PFSK-1 (cell line): ENCODE data around the gene NDUFA8.

ENCODE experiments used
- FOXP2 ChIP-seq: optimal IDR thresholded peaks from 2 replicates; pipeline ENCODE3; 2011; ENCODE audit warnings: borderline replicate concordance, control low read depth, inconsistent platforms; ENCODE audit not compliant: insufficient read depth; ENCODE audit errors: extremely low read length, extremely low read depth
- POLR2AphosphoS5 ChIP-seq: IDR thresholded peaks from 2 replicates; pipeline ENCODE4 v1.6.1; 2012; ENCODE audit warnings: low read depth, mild to moderate bottlenecking, control low read depth, low read length, moderate library complexity
- REST ChIP-seq, 2 experiments: IDR thresholded peaks; 2 replicates each; pipeline versions ENCODE4 v1.6.1 to v1.8.0; 2011 to 2012; ENCODE audit warnings: low read depth in 2 of 2, low read length in 2 of 2, control low read depth in 1 of 2, inconsistent platforms in 1 of 2, mild to moderate bottlenecking in 1 of 2, moderate library complexity in 1 of 2; ENCODE audit not compliant: insufficient read depth in 1 of 2
- SIN3A ChIP-seq: IDR thresholded peaks from 2 replicates; pipeline ENCODE4 v1.6.1; 2012; ENCODE audit warnings: mild to moderate bottlenecking, low read length, moderate library complexity, borderline replicate concordance; ENCODE audit not compliant: insufficient read depth
- TAF1 ChIP-seq: IDR thresholded peaks from 2 replicates; pipeline ENCODE4 v1.6.1; 2012; ENCODE audit warnings: low read length, control low read depth, borderline replicate concordance; ENCODE audit not compliant: insufficient read depth

NDUFA8 gene

GRCh38 chr9:122164286-122164685 is 4.7 kb upstream of the NDUFA8 start:
- TF ChIP-seq FOXP2 (no peak), TAF1 (no peak), REST (IDR thresholded peaks at IDR 0.05; ENCODE audit: insufficient read depth in 1 of 2, low read depth in 2 of 2, low read length in 2 of 2) (no peak), SIN3A (no peak), POLR2AphosphoS5 (no peak)

- no peak for TF ChIP-seq FOXP2
- no peak for TF ChIP-seq POLR2AphosphoS5
- TF ChIP-seq SIN3A, result no peak
- TF ChIP-seq REST (IDR thresholded peaks at IDR 0.05; ENCODE audit: insufficient read depth in 1 of 2, low read depth in 2 of 2, low read length in 2 of 2), result no peak
- TF ChIP-seq TAF1, result no peak
These were observed 2.8 kb upstream of the NDUFA8 start for GRCh38 chr9:122162415-122162814.

- TF ChIP-seq TAF1 (no peak), POLR2AphosphoS5 (no peak), SIN3A (0 out of 2 replicates have a peak, but pooled peaks have one; percentile 10), REST (IDR thresholded peaks at IDR 0.05; ENCODE audit: insufficient read depth in 1 of 2, low read depth in 2 of 2, low read length in 2 of 2) (no peak), FOXP2 (no peak)
These were observed 307 bp upstream of the NDUFA8 start for GRCh38 chr9:122159925-122160246.

- TF ChIP-seq SIN3A (no peak), POLR2AphosphoS5 (no peak), REST (IDR thresholded peaks at IDR 0.05; ENCODE audit: insufficient read depth in 1 of 2, low read depth in 2 of 2, low read length in 2 of 2) (no peak), TAF1 (no peak), FOXP2 (no peak)
These were observed 1.4 kb downstream of the NDUFA8 start for GRCh38 chr9:122158202-122158601.

- TF ChIP-seq TAF1 (no peak), REST (IDR thresholded peaks at IDR 0.05; ENCODE audit: insufficient read depth in 1 of 2, low read depth in 2 of 2, low read length in 2 of 2) (no peak), FOXP2 (no peak), POLR2AphosphoS5 (no peak), SIN3A (no peak)
These were observed 3.8 kb downstream of the NDUFA8 start for GRCh38 chr9:122155796-122156195.
